Dendritic cell treated with granulocyte-macrophage colony-stimulating factor and Interleukin-4, amounts not matched to agents 40 ng/mL and 50 ng/mL, for 4 days (primary cell): ENCODE results near the gene EP400.

Experiments
- H3K27ac Mint-ChIP-seq: one replicate; pipeline ENCODE4 v1.8.0; 2022; ENCODE audit warnings: mild to moderate bottlenecking, mixed read lengths
- H3K27me3 Mint-ChIP-seq: one replicate; pipeline ENCODE4 v1.8.0; 2022; ENCODE audit warnings: mild to moderate bottlenecking, mixed read lengths
- H3K36me3 Mint-ChIP-seq: one replicate; pipeline ENCODE4 v1.8.0; 2022; ENCODE audit warnings: low read depth, mixed read lengths
- H3K4me1 Mint-ChIP-seq: one replicate; pipeline ENCODE4 v1.8.0; 2022; ENCODE audit warnings: low read depth, mixed read lengths
- H3K4me3 Mint-ChIP-seq: one replicate; pipeline ENCODE4 v1.8.0; 2022; ENCODE audit warnings: mild to moderate bottlenecking, moderate library complexity, mixed read lengths
- H3K9me3 Mint-ChIP-seq: one replicate; pipeline ENCODE4 v1.8.0; 2022; ENCODE audit warnings: mixed read lengths
- intact Hi-C: fragments of 100-400 bp; cut with micrococcal nuclease; formaldehyde crosslinking; loops from one replicate; pipeline ENCODE4 v1.15.0; 2022

The EP400 gene

GRCh38 chr12:131908092-131909080, 41.4 kb upstream of the EP400 start:
- intact Hi-C loops, result no loop called here
- no peak overlapping the region for H3K4me3 Mint-ChIP-seq
- no peaks in the 10 kb centered on the region for H3K9me3 Mint-ChIP-seq
- peaks cover 5% of the 10 kb centered on the region for H3K4me1 Mint-ChIP-seq
- no peaks in the 10 kb centered on the region for H3K27me3 Mint-ChIP-seq
- H3K27ac Mint-ChIP-seq, result no peak overlapping the region
- H3K36me3 Mint-ChIP-seq, result peaks cover 98% of the 10 kb centered on the region

- no peak overlapping the region for H3K4me3 Mint-ChIP-seq
Observed at GRCh38 chr12:131909081-131909751, 40.5 kb upstream of the EP400 start.

GRCh38 chr12:131909752-131910219, 40.0 kb upstream of the EP400 start:
- no peak overlapping the region for H3K4me3 Mint-ChIP-seq
- H3K9me3 Mint-ChIP-seq, result no peaks in the 10 kb centered on the region
- intact Hi-C loops, result no loop called here
- peaks cover 98% of the 10 kb centered on the region for H3K36me3 Mint-ChIP-seq
- H3K27me3 Mint-ChIP-seq, result no peaks in the 10 kb centered on the region
- peaks cover 5% of the 10 kb centered on the region for H3K4me1 Mint-ChIP-seq
- no peak overlapping the region for H3K27ac Mint-ChIP-seq

More at GRCh38 chr12:131909081-131909751, 40.5 kb upstream of the EP400 start:
- no peaks in the 10 kb centered on the region for H3K27me3 Mint-ChIP-seq
- intact Hi-C loops, result no loop called here
- peaks cover 98% of the 10 kb centered on the region for H3K36me3 Mint-ChIP-seq
- peaks cover 5% of the 10 kb centered on the region for H3K4me1 Mint-ChIP-seq
- no peak overlapping the region for H3K27ac Mint-ChIP-seq
- H3K9me3 Mint-ChIP-seq, result no peaks in the 10 kb centered on the region

GRCh38 chr12:131910302-131911027, 39.3 kb upstream of the EP400 start:
- intact Hi-C loops, result no loop called here
- Mint-ChIP-seq H3K27me3 (no peaks in the 10 kb centered on the region), H3K9me3 (no peaks in the 10 kb centered on the region), H3K27ac (no peak overlapping the region), H3K36me3 (peaks cover 98% of the 10 kb centered on the region), H3K4me1 (peaks cover 5% of the 10 kb centered on the region), H3K4me3 (no peak overlapping the region)

GRCh38 chr12:131911028-131911650, 38.6 kb upstream of the EP400 start:
- H3K27ac Mint-ChIP-seq, result no peak overlapping the region
- no peaks in the 10 kb centered on the region for H3K9me3 Mint-ChIP-seq
- H3K36me3 Mint-ChIP-seq, result peaks cover 98% of the 10 kb centered on the region
- H3K4me1 Mint-ChIP-seq, result peaks cover 5% of the 10 kb centered on the region
- no peak overlapping the region for H3K4me3 Mint-ChIP-seq
- H3K27me3 Mint-ChIP-seq, result no peaks in the 10 kb centered on the region
- intact Hi-C loops, result no loop called here

GRCh38 chr12:131911851-131912477, 37.8 kb upstream of the EP400 start:
- H3K27ac Mint-ChIP-seq, result no peak overlapping the region
- no peaks in the 10 kb centered on the region for H3K9me3 Mint-ChIP-seq
- H3K4me3 Mint-ChIP-seq, result no peak overlapping the region
- intact Hi-C loops, result no loop called here
- peaks cover 98% of the 10 kb centered on the region for H3K36me3 Mint-ChIP-seq
- peaks cover 5% of the 10 kb centered on the region for H3K4me1 Mint-ChIP-seq
- no peaks in the 10 kb centered on the region for H3K27me3 Mint-ChIP-seq

- no peaks in the 10 kb centered on the region for H3K27me3 Mint-ChIP-seq
- no peaks in the 10 kb centered on the region for H3K9me3 Mint-ChIP-seq
- intact Hi-C loops, result no loop called here
- no peak overlapping the region for H3K4me3 Mint-ChIP-seq
- H3K36me3 Mint-ChIP-seq, result peaks cover 97% of the 10 kb centered on the region
- H3K4me1 Mint-ChIP-seq, result peaks cover 5% of the 10 kb centered on the region
- H3K27ac Mint-ChIP-seq, result peak overlapping the region; percentile 31
Observed at GRCh38 chr12:131912518-131913274, 37.0 kb upstream of the EP400 start.

- Mint-ChIP-seq H3K27me3 (no peaks in the 10 kb centered on the region), H3K4me3 (no peak overlapping the region), H3K4me1 (peaks cover 5% of the 10 kb centered on the region), H3K36me3 (peaks cover 97% of the 10 kb centered on the region), H3K9me3 (no peaks in the 10 kb centered on the region), H3K27ac (no peak overlapping the region)
- intact Hi-C loops, result no loop called here
Observed at GRCh38 chr12:131913666-131914065, 36.1 kb upstream of the EP400 start.

GRCh38 chr12:131914179-131914702, 35.5 kb upstream of the EP400 start:
- Mint-ChIP-seq H3K4me1 (peaks cover 5% of the 10 kb centered on the region), H3K4me3 (no peak overlapping the region), H3K27me3 (no peaks in the 10 kb centered on the region), H3K36me3 (peaks cover 97% of the 10 kb centered on the region), H3K27ac (no peak overlapping the region), H3K9me3 (no peaks in the 10 kb centered on the region)
- intact Hi-C loops, result no loop called here

GRCh38 chr12:131915000-131915689, 34.6 kb upstream of the EP400 start:
- no peaks in the 10 kb centered on the region for H3K27me3 Mint-ChIP-seq
- H3K36me3 Mint-ChIP-seq, result peaks cover 99% of the 10 kb centered on the region
- intact Hi-C loops, result no loop called here
- H3K4me1 Mint-ChIP-seq, result peaks cover 5% of the 10 kb centered on the region
- H3K4me3 Mint-ChIP-seq, result no peak overlapping the region
- H3K27ac Mint-ChIP-seq, result no peak overlapping the region
- no peaks in the 10 kb centered on the region for H3K9me3 Mint-ChIP-seq

GRCh38 chr12:131915823-131916222, 33.9 kb upstream of the EP400 start:
- Mint-ChIP-seq H3K9me3 (no peaks in the 10 kb centered on the region), H3K4me1 (peaks cover 5% of the 10 kb centered on the region), H3K27me3 (no peaks in the 10 kb centered on the region), H3K4me3 (no peak overlapping the region), H3K27ac (no peak overlapping the region), H3K36me3 (peaks cover 99% of the 10 kb centered on the region)
- intact Hi-C loops, result no loop called here
